Measurements from ENCODE around the gene DLEC1. TPM values are rescaled to one million over a fixed set of nuclear protein-coding genes. Genes with fewer than 3 reads are reported as not detected.

The DLEC1 gene
- total RNA-seq, 1 donor from 2014 or later: 0.54 TPM

- intact Hi-C loops (cut with micrococcal nuclease): no loop called here
- no peaks in the 10 kb centered on the region for H3K27me3 Mint-ChIP-seq
- no peak overlapping the region for H3K27ac Mint-ChIP-seq
- no peak for DNase-seq
- H3K36me3 Mint-ChIP-seq (ENCODE audit: low read depth): peaks cover 21% of the 10 kb centered on the region
- no peaks in the 10 kb centered on the region for H3K9me3 Mint-ChIP-seq
- H3K4me3 Mint-ChIP-seq: no peak overlapping the region
- H3K4me1 Mint-ChIP-seq: peaks cover 12% of the 10 kb centered on the region
These were observed 33.0 kb upstream of the DLEC1 start for GRCh38 chr3:38006031-38006430.

GRCh38 chr3:38006445-38006995 is 32.5 kb upstream of the DLEC1 start:
- Mint-ChIP-seq H3K4me3 (no peak overlapping the region), H3K27me3 (no peaks in the 10 kb centered on the region), H3K9me3 (no peaks in the 10 kb centered on the region), H3K36me3 (ENCODE audit: low read depth) (peaks cover 21% of the 10 kb centered on the region), H3K4me1 (peaks cover 12% of the 10 kb centered on the region), H3K27ac (no peak overlapping the region)
- no peak for DNase-seq
- intact Hi-C loops (cut with micrococcal nuclease): no loop called here

- H3K4me3 Mint-ChIP-seq: no peak overlapping the region
- no peaks in the 10 kb centered on the region for H3K27me3 Mint-ChIP-seq
- no peak for DNase-seq
- H3K27ac Mint-ChIP-seq: no peak overlapping the region
- intact Hi-C loops (cut with micrococcal nuclease): no loop called here
- H3K4me1 Mint-ChIP-seq: peaks cover 12% of the 10 kb centered on the region
- H3K36me3 Mint-ChIP-seq (ENCODE audit: low read depth): peaks cover 17% of the 10 kb centered on the region
- H3K9me3 Mint-ChIP-seq: no peaks in the 10 kb centered on the region
These were observed 31.3 kb upstream of the DLEC1 start for GRCh38 chr3:38007754-38008090.

- H3K27ac Mint-ChIP-seq: no peak overlapping the region
- H3K9me3 Mint-ChIP-seq: no peaks in the 10 kb centered on the region
- DNase-seq: no peak
- intact Hi-C loops (cut with micrococcal nuclease): no loop called here
- no peaks in the 10 kb centered on the region for H3K27me3 Mint-ChIP-seq
- H3K36me3 Mint-ChIP-seq (ENCODE audit: low read depth): peaks cover 14% of the 10 kb centered on the region
- peaks cover 9% of the 10 kb centered on the region for H3K4me1 Mint-ChIP-seq
- no peak overlapping the region for H3K4me3 Mint-ChIP-seq
These were observed 30.8 kb upstream of the DLEC1 start for GRCh38 chr3:38008191-38008701.

- H3K4me1 Mint-ChIP-seq: peaks cover 8% of the 10 kb centered on the region
- no peak for DNase-seq
- peaks cover 16% of the 10 kb centered on the region for H3K36me3 Mint-ChIP-seq (ENCODE audit: low read depth)
- H3K27me3 Mint-ChIP-seq: no peaks in the 10 kb centered on the region
- H3K4me3 Mint-ChIP-seq: no peak overlapping the region
- H3K27ac Mint-ChIP-seq: no peak overlapping the region
- no peaks in the 10 kb centered on the region for H3K9me3 Mint-ChIP-seq
- intact Hi-C loops (cut with micrococcal nuclease): no loop called here
These were observed 29.9 kb upstream of the DLEC1 start for GRCh38 chr3:38008971-38009580.

- Mint-ChIP-seq H3K27me3 (no peaks in the 10 kb centered on the region), H3K4me1 (peaks cover 2% of the 10 kb centered on the region), H3K36me3 (ENCODE audit: low read depth) (peaks cover 12% of the 10 kb centered on the region), H3K9me3 (no peaks in the 10 kb centered on the region), H3K4me3 (no peak overlapping the region), H3K27ac (no peak overlapping the region)
- intact Hi-C loops (cut with micrococcal nuclease): no loop called here
- no peak for DNase-seq
These were observed 29.0 kb upstream of the DLEC1 start for GRCh38 chr3:38009807-38010591.

- Mint-ChIP-seq H3K9me3 (peaks cover 2% of the 10 kb centered on the region), H3K4me1 (no peaks in the 10 kb centered on the region), H3K36me3 (ENCODE audit: low read depth) (peaks cover 18% of the 10 kb centered on the region), H3K27ac (no peak overlapping the region), H3K4me3 (no peak overlapping the region), H3K27me3 (no peaks in the 10 kb centered on the region)
- intact Hi-C loops (cut with micrococcal nuclease): no loop called here
- no peak for DNase-seq
These were observed 27.9 kb upstream of the DLEC1 start for GRCh38 chr3:38011111-38011510.

GRCh38 chr3:38015485-38015884 is 23.5 kb upstream of the DLEC1 start:
- DNase-seq: no peak
- peaks cover 10% of the 10 kb centered on the region for H3K9me3 Mint-ChIP-seq
- peaks cover 29% of the 10 kb centered on the region for H3K36me3 Mint-ChIP-seq (ENCODE audit: low read depth)
- intact Hi-C loops (cut with micrococcal nuclease): no loop called here
- H3K27me3 Mint-ChIP-seq: no peaks in the 10 kb centered on the region
- H3K4me3 Mint-ChIP-seq: no peak overlapping the region
- H3K27ac Mint-ChIP-seq: no peak overlapping the region
- no peaks in the 10 kb centered on the region for H3K4me1 Mint-ChIP-seq

- H3K27me3 Mint-ChIP-seq: no peaks in the 10 kb centered on the region
- H3K27ac Mint-ChIP-seq: no peak overlapping the region
- no peaks in the 10 kb centered on the region for H3K4me1 Mint-ChIP-seq
- no peak overlapping the region for H3K4me3 Mint-ChIP-seq
- H3K9me3 Mint-ChIP-seq: peaks cover 10% of the 10 kb centered on the region
- intact Hi-C loops (cut with micrococcal nuclease): no loop called here
- peaks cover 29% of the 10 kb centered on the region for H3K36me3 Mint-ChIP-seq (ENCODE audit: low read depth)
- no peak for DNase-seq
These were observed 23.0 kb upstream of the DLEC1 start for GRCh38 chr3:38015984-38016383.

- Mint-ChIP-seq H3K36me3 (ENCODE audit: low read depth) (peaks cover 29% of the 10 kb centered on the region), H3K27ac (no peak overlapping the region), H3K9me3 (peaks cover 10% of the 10 kb centered on the region), H3K27me3 (no peaks in the 10 kb centered on the region), H3K4me3 (no peak overlapping the region), H3K4me1 (peaks cover 3% of the 10 kb centered on the region)
- DNase-seq: no peak
- intact Hi-C loops (cut with micrococcal nuclease): no loop called here
These were observed 22.6 kb upstream of the DLEC1 start for GRCh38 chr3:38016410-38016809.

- Mint-ChIP-seq H3K9me3 (peaks cover 10% of the 10 kb centered on the region), H3K27ac (no peak overlapping the region)
These were observed 22.1 kb upstream of the DLEC1 start for GRCh38 chr3:38016847-38017444.

GRCh38 chr3:38017445-38018295 is 21.3 kb upstream of the DLEC1 start:
- intact Hi-C loops (cut with micrococcal nuclease): no loop called here
- Mint-ChIP-seq H3K36me3 (ENCODE audit: low read depth) (peaks cover 27% of the 10 kb centered on the region), H3K9me3 (peaks cover 10% of the 10 kb centered on the region), H3K27ac (no peak overlapping the region), H3K27me3 (no peaks in the 10 kb centered on the region), H3K4me3 (no peak overlapping the region), H3K4me1 (peaks cover 9% of the 10 kb centered on the region)
- no peak for DNase-seq

More at GRCh38 chr3:38016847-38017444, 22.1 kb upstream of the DLEC1 start:
- intact Hi-C loops (cut with micrococcal nuclease): no loop called here
- peaks cover 27% of the 10 kb centered on the region for H3K36me3 Mint-ChIP-seq (ENCODE audit: low read depth)
- H3K27me3 Mint-ChIP-seq: no peaks in the 10 kb centered on the region
- peaks cover 4% of the 10 kb centered on the region for H3K4me1 Mint-ChIP-seq
- DNase-seq: no peak
- no peak overlapping the region for H3K4me3 Mint-ChIP-seq
